ENCODE measurements around the gene SIK2. TPM values are rescaled to one million over a fixed set of nuclear protein-coding genes. Genes with fewer than 3 reads are reported as not detected.
"Not testable (repeated sequence)": the region's sequence is repeated elsewhere in the genome, so short reads cannot be mapped to it uniquely, and the experiment has no call there.

Gene SIK2
- total RNA-seq, 1 donor from 2014 or later = 21.8 TPM

- no peaks in the 10 kb centered on the region for H3K27me3 Mint-ChIP-seq (ENCODE audit: low read depth)
- peak; percentile 60 for DNase-seq (ENCODE audit: low read depth, low spot score)
- no peaks in the 10 kb centered on the region for H3K9me3 Mint-ChIP-seq
- no peak for TF ChIP-seq CTCF (conservative IDR thresholded peaks at IDR 0.05)
- H3K36me3 Mint-ChIP-seq (ENCODE audit: low read depth) = peaks cover 3% of the 10 kb centered on the region
- peaks cover 41% of the 10 kb centered on the region for H3K4me1 Mint-ChIP-seq
- H3K27ac Mint-ChIP-seq (ENCODE audit: unreplicated experiment) = peak within 1 kb of the TSS; percentile 99
- peak within 1 kb of the TSS; percentile 99 for H3K4me3 Mint-ChIP-seq
These were observed 164.0 kb downstream of the SIK2 start, which contains the start of gene PPP2R1B for GRCh38 chr11:111765984-111766833. Gene PPP2R1B, minus strand, starts transcription at chr11:111766389. Its CDS starts 28 bp downstream, at chr11:111766361.

- TF ChIP-seq CTCF (conservative IDR thresholded peaks at IDR 0.05) = no peak
- Mint-ChIP-seq H3K27me3 (ENCODE audit: low read depth) (no peaks in the 10 kb centered on the region), H3K4me3 (peak overlapping the region; percentile 99), H3K36me3 (ENCODE audit: low read depth) (peaks cover 3% of the 10 kb centered on the region), H3K4me1 (peaks cover 41% of the 10 kb centered on the region), H3K27ac (ENCODE audit: unreplicated experiment) (peak overlapping the region; percentile 99), H3K9me3 (no peaks in the 10 kb centered on the region)
- DNase-seq (ENCODE audit: low read depth, low spot score) = no peak
These were observed 164.5 kb downstream of the SIK2 start for GRCh38 chr11:111766834-111767142.

- TF ChIP-seq CTCF (conservative IDR thresholded peaks at IDR 0.05) = no peak
- Mint-ChIP-seq H3K27ac (ENCODE audit: unreplicated experiment) (no peak overlapping the region), H3K4me3 (peak overlapping the region; percentile 24), H3K36me3 (ENCODE audit: low read depth) (no peaks in the 10 kb centered on the region), H3K4me1 (peaks cover 7% of the 10 kb centered on the region), H3K9me3 (no peaks in the 10 kb centered on the region), H3K27me3 (ENCODE audit: low read depth) (no peaks in the 10 kb centered on the region)
- DNase-seq (ENCODE audit: low read depth, low spot score) = no peak
These were observed 168.4 kb downstream of the SIK2 start for GRCh38 chr11:111770581-111771134.

- not testable (repeated sequence) for H3K27ac Mint-ChIP-seq (ENCODE audit: unreplicated experiment); H3K4me1 Mint-ChIP-seq; DNase-seq (ENCODE audit: low read depth, low spot score); H3K9me3 Mint-ChIP-seq; H3K27me3 Mint-ChIP-seq (ENCODE audit: low read depth); H3K36me3 Mint-ChIP-seq (ENCODE audit: low read depth)
- peak overlapping the region; percentile 24 for H3K4me3 Mint-ChIP-seq
These were observed 169.0 kb downstream of the SIK2 start for GRCh38 chr11:111771205-111771604.

- Mint-ChIP-seq H3K27me3 (ENCODE audit: low read depth) (no peaks in the 10 kb centered on the region), H3K36me3 (ENCODE audit: low read depth) (no peaks in the 10 kb centered on the region), H3K4me3 (no peak overlapping the region), H3K4me1 (no peaks in the 10 kb centered on the region), H3K9me3 (no peaks in the 10 kb centered on the region), H3K27ac (ENCODE audit: unreplicated experiment) (no peak overlapping the region)
- no peak for TF ChIP-seq CTCF (conservative IDR thresholded peaks at IDR 0.05)
- no peak for DNase-seq (ENCODE audit: low read depth, low spot score)
These were observed 170.3 kb downstream of the SIK2 start for GRCh38 chr11:111772535-111772934.
